Naive thymus-derived CD8-positive, alpha-beta T cell (primary cell): Measurements from ENCODE around the gene CERCAM. TPM values are rescaled to one million over a fixed set of nuclear protein-coding genes. Genes with fewer than 3 reads are reported as not detected.

ENCODE experiments used
- ATAC-seq, 2 donors: fragments of 150-1000 bp; cut with Tn5 transposase in 1 of 2; sonication (Bioruptor Pico), chemical (Tn5 transposase) in 1 of 2; 1 replicate in 1 of 2; 2 replicates in 1 of 2; pipeline ENCODE4 v1.10.0; 2021; ENCODE audit warnings: mild to moderate bottlenecking in 2 of 2, moderate library complexity in 2 of 2
- POLR2A ChIA-PET: fragments of 350-600 bp; sonication (Branson Sonifier 250); formaldehyde crosslinking; loops from one replicate; lab custom pipeline; 2021; ENCODE audit warnings: antibody characterized with exemption; lab: Charles Lee
- DNase-seq, 10 donors: peaks; one replicate each; pipeline versions ENCODE4 v3.0.0 to v3.0.0-alpha.2; 2020 to 2022
- H3K27ac Mint-ChIP-seq, 10 donors: one replicate each; pipeline ENCODE4 v1.8.0; 2020 to 2022; ENCODE audit warnings: mild to moderate bottlenecking in 10 of 10, mixed read lengths in 10 of 10, moderate library complexity in 4 of 10, inconsistent platforms in 1 of 10
- H3K27me3 Mint-ChIP-seq, 5 donors: one replicate each; pipeline ENCODE4 v1.8.0; 2021 to 2022; ENCODE audit warnings: mixed read lengths in 5 of 5
- H3K36me3 Mint-ChIP-seq, 3 donors: one replicate each; pipeline ENCODE4 v1.8.0; 2020 to 2022; ENCODE audit warnings: mixed read lengths in 3 of 3, mild to moderate bottlenecking in 2 of 3, inconsistent platforms in 1 of 3
- H3K4me1 Mint-ChIP-seq, 4 donors: one replicate each; pipeline ENCODE4 v1.8.0; 2021 to 2022; ENCODE audit warnings: mixed read lengths in 4 of 4
- H3K4me3 Mint-ChIP-seq, 10 donors: one replicate each; pipeline ENCODE4 v1.8.0; 2020 to 2022; ENCODE audit warnings: mild to moderate bottlenecking in 10 of 10, mixed read lengths in 10 of 10, moderate library complexity in 6 of 10, inconsistent platforms in 1 of 10
- H3K9me3 Mint-ChIP-seq, 9 donors: one replicate each; pipeline ENCODE4 v1.8.0; 2020 to 2022; ENCODE audit warnings: mixed read lengths in 9 of 9, mild to moderate bottlenecking in 3 of 9, inconsistent platforms in 1 of 9, moderate library complexity in 1 of 9
- polyA plus RNA-seq, 3 donors: library from polyadenylated mRNA; unstranded; fragments of 300-500 nt; fragmentation: Illumina TruSeq; gene quantifications; one replicate each; pipeline ENCODE4 v1.2.3, GENCODE V29; 2021
- total RNA-seq, 8 experiments: library from RNA in 2 of 8; stranded (reverse) in 2 of 8; gene quantifications; one replicate each; pipeline ENCODE4 v1.2.3 and lab custom pipeline; 2021 to 2026

The CERCAM gene, protein sequence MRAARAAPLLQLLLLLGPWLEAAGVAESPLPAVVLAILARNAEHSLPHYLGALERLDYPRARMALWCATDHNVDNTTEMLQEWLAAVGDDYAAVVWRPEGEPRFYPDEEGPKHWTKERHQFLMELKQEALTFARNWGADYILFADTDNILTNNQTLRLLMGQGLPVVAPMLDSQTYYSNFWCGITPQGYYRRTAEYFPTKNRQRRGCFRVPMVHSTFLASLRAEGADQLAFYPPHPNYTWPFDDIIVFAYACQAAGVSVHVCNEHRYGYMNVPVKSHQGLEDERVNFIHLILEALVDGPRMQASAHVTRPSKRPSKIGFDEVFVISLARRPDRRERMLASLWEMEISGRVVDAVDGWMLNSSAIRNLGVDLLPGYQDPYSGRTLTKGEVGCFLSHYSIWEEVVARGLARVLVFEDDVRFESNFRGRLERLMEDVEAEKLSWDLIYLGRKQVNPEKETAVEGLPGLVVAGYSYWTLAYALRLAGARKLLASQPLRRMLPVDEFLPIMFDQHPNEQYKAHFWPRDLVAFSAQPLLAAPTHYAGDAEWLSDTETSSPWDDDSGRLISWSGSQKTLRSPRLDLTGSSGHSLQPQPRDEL
- total RNA-seq (1 to 10 TPM; 1.3 to 1.7 TPM), polyA plus RNA-seq (under 1 TPM; 0.14 to 0.90 (median 0.51) TPM), total RNA-seq (lab: John Stamatoyannopoulos, UW) (0 to 1.6 (median 0.56) reads per million in 6 experiments)

DNA sequence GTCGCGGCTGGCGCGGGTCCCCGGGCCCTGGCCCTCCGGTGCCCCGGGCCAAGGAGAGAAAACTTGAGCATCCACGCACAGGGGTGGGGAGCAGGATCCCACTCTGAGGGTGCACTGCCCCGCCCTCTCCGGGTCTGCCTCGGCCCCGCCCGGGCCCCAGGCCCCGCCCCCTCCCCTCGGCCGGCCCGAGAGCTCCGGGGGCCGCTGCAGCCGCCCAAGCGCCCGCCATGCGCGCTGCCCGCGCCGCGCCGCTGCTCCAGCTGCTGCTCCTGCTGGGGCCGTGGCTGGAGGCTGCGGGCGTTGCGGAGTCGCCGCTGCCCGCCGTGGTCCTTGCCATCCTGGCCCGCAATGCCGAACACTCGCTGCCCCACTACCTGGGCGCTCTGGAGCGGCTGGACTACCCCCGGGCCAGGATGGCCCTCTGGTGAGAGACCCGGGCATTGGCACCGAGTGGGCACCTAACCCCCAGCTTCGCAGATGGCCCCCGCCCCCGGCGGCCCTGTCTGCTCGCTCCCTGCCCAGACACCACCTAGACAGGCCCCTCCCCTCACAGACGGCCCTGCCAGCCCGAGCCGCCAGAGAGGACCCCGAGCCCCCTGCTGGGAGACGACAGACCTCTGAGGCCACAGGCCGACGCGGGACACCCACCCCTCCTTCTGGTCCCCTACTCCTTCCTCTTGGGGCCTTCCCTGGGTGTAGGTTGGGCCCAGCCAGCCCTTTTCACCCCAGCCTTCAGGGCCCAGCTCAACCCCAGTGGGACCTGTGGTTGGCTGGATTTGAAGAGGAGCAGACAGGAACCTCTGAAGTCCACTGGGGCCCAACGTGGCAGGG lies at the start of gene CERCAM:
CERCAM (plus strand) TSS at position 207 of the 831 bp plus-strand sequence; CDS start at position 228, 21 bp downstream.
- H3K4me3 Mint-ChIP-seq, result peak within 1 kb of the TSS; percentile 75 to 84 (median 81)
- DNase-seq (peak in 7 of 10 donors; percentile 28 to 57 (median 36)), ATAC-seq (peak; percentile 81 to 82)
- peak within 1 kb of the TSS in 4 of 10 donors; percentile 40 to 74 (median 63) for H3K27ac Mint-ChIP-seq
- POLR2A ChIA-PET, result interaction anchor here (0.5 to 0.9 kb wide), 2 partner anchors 59 to 84 kb away, joined by 3 read pairs; no protein-coding TSS in a partner anchor
- H3K36me3 Mint-ChIP-seq, result no peaks in the 10 kb centered on the region
- H3K4me1 Mint-ChIP-seq, result peaks cover 0 to 13% (median 13%) of the 10 kb centered on the region in 4 donors
- H3K27me3 Mint-ChIP-seq, result peaks cover 7 to 25% (median 11%) of the 10 kb centered on the region in 5 donors
- H3K9me3 Mint-ChIP-seq, result no peaks in the 10 kb centered on the region

DNA sequence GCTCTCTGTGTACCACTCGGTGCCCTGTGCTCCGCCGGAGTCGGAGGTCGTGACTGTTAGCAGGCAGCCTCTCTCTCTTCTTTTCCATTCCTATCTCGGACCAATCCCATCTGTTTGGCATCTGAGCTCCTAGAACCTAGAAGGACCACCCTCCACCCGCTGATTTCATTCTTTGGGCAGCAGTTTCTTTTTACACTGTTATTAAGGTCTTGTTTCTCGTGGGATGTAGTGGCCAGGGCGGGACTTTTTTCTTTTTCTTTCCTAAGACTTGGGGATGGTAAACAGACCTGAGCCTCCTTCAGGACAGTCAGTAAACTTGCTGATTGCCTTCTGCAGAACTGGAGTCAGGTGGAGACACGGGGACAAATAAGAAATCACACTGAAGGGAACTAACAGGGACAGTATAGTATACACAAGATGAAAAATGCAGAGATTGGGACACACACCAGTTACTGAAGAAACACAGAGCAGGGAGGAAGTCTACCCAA lies 49.0 kb upstream of the CERCAM start:
- no peak for ATAC-seq
- Mint-ChIP-seq H3K27ac (peak overlapping the region; percentile 95 to 99 (median 98)), H3K4me1 (peaks cover 19 to 43% (median 36%) of the 10 kb centered on the region in 4 donors), H3K27me3 (peaks cover 0 to 5% (median 0%) of the 10 kb centered on the region in 5 donors), H3K9me3 (no peaks in the 10 kb centered on the region), H3K36me3 (peaks cover 0 to 24% (median 3%) of the 10 kb centered on the region in 3 donors), H3K4me3 (peak overlapping the region; percentile 89 to 99 (median 97))
- DNase-seq, result no peak
- POLR2A ChIA-PET, result interaction anchor here (0.5 to 2.2 kb wide), 18 partner anchors 8 to 457 kb away, joined by 3 to 20 read pairs (median 3); partner anchors contain the start of genes ENDOG, GOLGA2, ODF2 and SWI5

DNA sequence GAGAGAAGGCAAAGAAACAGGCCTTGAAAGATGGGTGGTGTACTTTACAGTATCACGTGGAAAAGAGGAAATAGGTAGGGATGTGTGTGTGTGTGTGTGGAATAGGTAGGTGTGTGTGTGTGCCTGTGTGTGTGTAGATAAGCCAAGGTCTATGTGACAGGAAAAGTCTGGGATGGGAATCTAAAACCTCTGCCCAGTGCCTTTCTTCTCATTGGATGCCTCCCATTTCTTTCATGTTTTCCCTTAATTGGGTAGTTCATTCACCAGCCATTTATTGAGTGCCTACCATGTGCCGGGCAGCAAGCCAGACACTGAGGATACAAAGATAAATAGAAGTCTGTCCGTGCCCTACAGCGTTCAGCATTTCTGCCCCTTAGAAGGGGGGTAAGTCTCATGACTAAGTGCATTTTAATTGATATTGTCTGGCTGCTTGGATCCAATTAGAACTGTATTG lies 48.4 kb upstream of the CERCAM start:
- Mint-ChIP-seq H3K36me3 (peaks cover 0 to 28% (median 3%) of the 10 kb centered on the region in 3 donors), H3K27ac (peak overlapping the region; percentile 95 to 99 (median 98))
- POLR2A ChIA-PET, result interaction anchor here (0.8 to 2.2 kb wide), 7 partner anchors 7 to 133 kb away, joined by 3 to 20 read pairs (median 3); partner anchors contain the start of genes GOLGA2, ODF2 and SWI5

DNA sequence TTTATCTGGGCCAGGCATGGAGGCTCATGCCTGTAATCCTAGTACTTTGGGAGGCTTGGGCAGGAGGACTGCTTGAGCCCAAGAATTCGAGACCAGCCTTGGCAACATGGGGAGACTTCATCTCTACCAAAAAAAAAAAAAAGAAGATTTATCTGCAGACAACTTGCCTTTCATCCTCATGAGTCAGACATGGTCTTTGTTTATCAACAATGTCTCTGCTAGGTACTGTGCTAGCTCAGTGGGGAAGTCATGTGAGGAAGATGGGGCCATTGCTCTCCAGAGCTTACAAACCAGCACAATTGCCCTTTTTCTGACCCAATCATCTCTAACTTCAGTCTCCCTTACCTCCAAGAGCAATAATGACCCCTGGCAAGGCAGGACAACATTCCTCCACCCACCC lies 47.9 kb upstream of the CERCAM start:
- no peak for DNase-seq
- no peak for ATAC-seq
- peak overlapping the region in 8 of 10 donors; percentile 9 to 99 (median 97) for H3K27ac Mint-ChIP-seq
- POLR2A ChIA-PET, result interaction anchor here (1.8 kb wide), 1 partner anchor 11 kb away, joined by 5 read pairs; no protein-coding TSS in a partner anchor
- peaks cover 19 to 43% (median 36%) of the 10 kb centered on the region in 4 donors for H3K4me1 Mint-ChIP-seq
- peak overlapping the region; percentile 89 to 99 (median 97) for H3K4me3 Mint-ChIP-seq
- H3K9me3 Mint-ChIP-seq, result no peaks in the 10 kb centered on the region
- H3K36me3 Mint-ChIP-seq, result peaks cover 0 to 29% (median 3%) of the 10 kb centered on the region in 3 donors
- no peaks in the 10 kb centered on the region for H3K27me3 Mint-ChIP-seq

More for the DNA sequence above, 48.4 kb upstream of the CERCAM start:
- ATAC-seq (no peak), DNase-seq (no peak)
- Mint-ChIP-seq H3K27me3 (peaks cover 0 to under 1% (median 0%) of the 10 kb centered on the region in 5 donors), H3K9me3 (no peaks in the 10 kb centered on the region), H3K4me1 (peaks cover 19 to 43% (median 36%) of the 10 kb centered on the region in 4 donors), H3K4me3 (peak overlapping the region; percentile 89 to 99 (median 97))

DNA sequence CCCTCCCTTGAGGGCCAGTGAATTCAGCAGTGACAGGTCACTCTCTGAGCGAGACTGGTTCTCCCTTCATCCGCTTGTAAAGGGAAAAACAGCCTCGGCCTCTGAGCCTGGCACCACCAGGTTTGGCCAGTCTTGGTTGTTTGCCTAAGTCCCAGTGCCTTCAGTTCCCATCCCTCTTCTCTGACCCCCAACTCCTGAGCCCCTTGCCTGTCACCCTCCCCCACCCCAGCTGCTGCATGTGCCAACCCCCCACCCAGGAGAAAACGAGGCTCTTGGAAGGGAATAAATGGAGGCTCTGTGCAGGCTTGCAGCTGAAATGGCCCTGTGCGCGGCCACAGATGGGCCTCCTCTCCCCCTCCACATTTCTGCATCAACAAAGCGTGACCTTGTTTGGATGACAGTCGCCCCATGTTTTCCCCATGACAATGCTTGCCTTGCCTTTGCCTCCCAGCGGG lies 46.4 kb upstream of the CERCAM start:
- Mint-ChIP-seq H3K27ac (no peak overlapping the region), H3K4me1 (peaks cover 19 to 48% (median 36%) of the 10 kb centered on the region in 4 donors), H3K36me3 (peaks cover 0 to 41% (median 9%) of the 10 kb centered on the region in 3 donors), H3K4me3 (peak overlapping the region in 1 of 10 donors; percentile 14), H3K9me3 (no peaks in the 10 kb centered on the region), H3K27me3 (no peaks in the 10 kb centered on the region)
- POLR2A ChIA-PET, result no interaction called here
- DNase-seq, result no peak
- ATAC-seq, result no peak

DNA sequence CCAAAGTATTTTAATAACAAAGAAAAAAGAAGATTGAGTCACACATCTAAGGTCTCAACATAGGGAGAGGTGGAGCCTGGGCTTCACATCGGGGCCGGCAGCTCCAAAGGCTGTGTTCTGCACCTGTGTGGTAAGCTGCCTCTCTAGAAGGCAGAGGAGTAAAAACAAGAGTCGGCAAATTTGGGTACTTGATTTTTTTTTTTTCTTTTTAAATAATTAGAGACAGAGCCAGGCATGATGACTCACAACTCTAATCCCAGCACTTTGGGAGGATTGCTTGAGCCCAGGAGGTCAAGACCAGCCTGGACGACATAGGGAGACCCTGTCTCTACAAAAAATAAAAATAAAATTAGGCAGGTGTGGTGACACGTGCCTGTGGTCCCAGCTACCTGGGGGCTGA lies 44.8 kb upstream of the CERCAM start:
- peaks cover 0 to 53% (median 9%) of the 10 kb centered on the region in 3 donors for H3K36me3 Mint-ChIP-seq
- no peak for ATAC-seq

DNA sequence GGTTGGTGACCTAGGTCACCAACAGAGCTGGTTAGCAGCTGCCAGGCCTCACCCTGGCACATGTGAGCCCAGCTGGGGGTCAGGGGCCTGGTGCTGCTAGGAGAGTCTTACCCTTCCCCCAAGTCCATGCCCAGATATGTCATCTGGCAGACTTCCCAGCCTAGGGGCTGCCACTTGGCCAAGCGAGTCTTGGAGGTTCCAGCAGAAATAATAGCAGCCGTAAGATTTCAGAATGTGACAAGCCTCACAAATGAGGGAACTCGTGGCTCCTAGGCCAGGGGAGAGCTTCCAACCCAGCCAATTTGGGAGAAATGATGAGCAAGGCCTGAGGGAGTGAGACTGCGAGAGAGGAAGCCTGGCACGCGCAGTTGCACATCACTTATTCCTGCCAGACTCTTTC lies 38.4 kb upstream of the CERCAM start:
- Mint-ChIP-seq H3K36me3 (peaks cover 0 to 58% (median 16%) of the 10 kb centered on the region in 3 donors), H3K9me3 (no peaks in the 10 kb centered on the region), H3K27ac (no peak overlapping the region), H3K4me1 (peaks cover 0 to 8% (median 4%) of the 10 kb centered on the region in 4 donors), H3K27me3 (no peaks in the 10 kb centered on the region), H3K4me3 (no peak overlapping the region)
- POLR2A ChIA-PET, result no interaction called here
- ATAC-seq (no peak), DNase-seq (no peak)

More for the DNA sequence above, 44.8 kb upstream of the CERCAM start:
- Mint-ChIP-seq H3K9me3 (no peaks in the 10 kb centered on the region), H3K4me1 (peaks cover 13 to 39% (median 27%) of the 10 kb centered on the region in 4 donors), H3K27me3 (no peaks in the 10 kb centered on the region), H3K4me3 (no peak overlapping the region), H3K27ac (no peak overlapping the region)
- POLR2A ChIA-PET, result no interaction called here
- DNase-seq, result no peak

DNA sequence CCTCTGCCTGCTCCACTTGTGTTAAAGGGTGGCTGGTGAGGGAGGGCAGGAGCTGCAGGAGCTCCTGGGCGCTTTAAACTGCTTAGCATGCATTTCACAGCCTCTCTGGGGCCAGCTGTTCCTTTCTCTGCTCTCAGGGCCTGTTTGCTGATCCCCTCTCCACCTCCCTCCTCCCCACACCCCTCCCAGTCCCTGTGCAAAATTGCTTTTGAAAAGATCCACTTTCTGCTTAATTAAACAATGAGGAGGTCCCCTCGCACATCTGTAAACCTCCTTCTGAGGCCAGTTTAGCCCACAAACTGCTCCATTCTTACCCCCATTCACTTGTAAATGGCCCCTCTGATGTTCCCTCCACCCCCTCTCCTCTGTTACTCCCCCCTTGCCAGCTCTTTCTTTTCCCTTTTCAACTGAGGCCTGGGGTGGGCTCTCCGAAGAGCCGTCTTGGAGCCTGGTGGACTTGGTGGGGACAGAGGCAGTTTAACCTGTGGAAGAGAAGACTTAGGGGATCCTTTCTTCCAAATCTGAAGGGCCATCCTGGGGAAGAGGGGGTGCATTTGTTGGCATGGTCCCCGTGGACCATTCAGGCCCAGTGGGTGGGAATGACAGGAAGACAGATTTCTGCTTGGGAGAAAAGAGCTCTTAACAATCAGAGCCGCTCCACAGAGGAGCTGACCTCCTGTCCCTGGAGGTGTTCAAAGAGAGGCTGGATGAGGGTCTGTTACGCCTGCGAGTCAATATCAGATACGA lies 37.5 kb upstream of the CERCAM start:
- Mint-ChIP-seq H3K36me3 (peaks cover 0 to 62% (median 20%) of the 10 kb centered on the region in 3 donors), H3K4me1 (peaks cover 0 to 8% (median 3%) of the 10 kb centered on the region in 4 donors), H3K4me3 (no peak overlapping the region), H3K27ac (no peak overlapping the region), H3K27me3 (no peaks in the 10 kb centered on the region), H3K9me3 (no peaks in the 10 kb centered on the region)
- no peak for ATAC-seq
- POLR2A ChIA-PET, result interaction anchor here (1.8 kb wide), 1 partner anchor 11 kb away, joined by 5 read pairs; the partner anchor contains the start of gene URM1
- no peak for DNase-seq

DNA sequence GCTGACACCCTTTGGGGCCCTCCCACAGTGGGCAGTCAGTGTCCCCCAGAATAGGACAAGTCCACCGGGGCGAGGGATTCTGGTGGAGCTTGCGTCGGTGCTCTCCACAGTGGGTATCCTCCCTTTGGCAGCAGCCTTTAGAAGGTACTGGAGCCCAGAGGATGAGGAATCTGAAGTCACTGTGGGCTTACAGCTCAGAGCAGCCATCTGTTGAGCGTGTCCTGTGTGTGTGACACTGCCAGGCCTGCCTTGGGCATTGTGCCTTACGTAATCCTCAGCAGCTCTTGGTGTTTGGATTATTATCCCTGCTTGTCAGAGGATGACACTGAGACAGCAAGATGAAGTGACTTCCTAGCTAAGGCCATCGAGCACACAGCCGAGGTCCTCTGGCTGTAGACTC lies 36.9 kb upstream of the CERCAM start:
- Mint-ChIP-seq H3K27me3 (no peaks in the 10 kb centered on the region), H3K4me1 (peaks cover 0 to 8% (median 2%) of the 10 kb centered on the region in 4 donors), H3K4me3 (no peak overlapping the region), H3K9me3 (no peaks in the 10 kb centered on the region), H3K27ac (no peak overlapping the region), H3K36me3 (peaks cover 0 to 62% (median 16%) of the 10 kb centered on the region in 3 donors)
- DNase-seq (no peak), ATAC-seq (no peak)
- POLR2A ChIA-PET, result interaction anchor here (1.8 kb wide), 1 partner anchor 12 kb away, joined by 5 read pairs; the partner anchor contains the start of gene URM1

DNA sequence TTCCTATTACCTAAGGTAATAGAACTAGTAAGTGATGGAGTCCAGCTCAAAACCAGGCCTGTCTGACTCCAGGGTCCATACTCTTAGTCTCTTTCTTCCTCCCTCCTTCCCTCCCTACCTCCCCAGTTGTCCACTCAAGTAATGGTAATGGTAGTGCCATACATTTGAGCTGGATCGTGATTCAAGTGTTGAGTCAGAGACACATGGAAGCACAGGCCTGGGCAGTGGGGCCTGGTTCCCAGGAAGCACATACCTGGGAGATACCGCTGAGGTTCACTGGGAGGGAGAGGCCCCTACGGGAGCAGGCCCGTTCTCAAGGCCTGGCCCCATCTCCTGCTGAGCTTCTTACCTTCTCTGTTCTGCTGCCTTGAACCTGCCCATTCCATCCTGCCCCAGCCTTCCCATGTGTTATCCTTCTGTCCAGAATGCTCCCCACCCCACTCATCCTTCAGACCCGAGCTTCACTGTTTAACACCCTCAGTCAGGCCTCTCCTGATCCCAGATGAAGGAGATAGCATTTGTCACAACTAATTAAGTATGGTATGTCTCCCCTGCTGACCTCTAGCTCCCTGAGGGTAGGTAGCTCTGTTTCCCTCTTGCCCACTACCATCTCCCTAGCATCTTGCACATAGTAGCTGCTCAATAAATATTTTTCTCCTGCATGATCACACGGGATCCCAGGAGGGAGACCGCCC lies 35.7 kb upstream of the CERCAM start:
- H3K4me1 Mint-ChIP-seq, result peaks cover 0 to 8% (median 2%) of the 10 kb centered on the region in 4 donors
- peaks cover 0 to 63% (median 14%) of the 10 kb centered on the region in 3 donors for H3K36me3 Mint-ChIP-seq
- H3K27ac Mint-ChIP-seq, result peak overlapping the region in 2 of 10 donors; percentile 52 to 57
- no peak for DNase-seq
- H3K27me3 Mint-ChIP-seq, result no peaks in the 10 kb centered on the region
- no peak overlapping the region for H3K4me3 Mint-ChIP-seq
- ATAC-seq, result no peak
- POLR2A ChIA-PET, result interaction anchor here (0.6 to 1.8 kb wide), 2 partner anchors 13 to 1110 kb away, joined by 5 to 6 read pairs; partner anchors contain the start of gene URM1
- H3K9me3 Mint-ChIP-seq, result no peaks in the 10 kb centered on the region
